HEK293 (cell line): ENCODE measurements around the gene STAC.

Source experiments
- CTCF ChIA-PET: fragments of 350-600 bp; formaldehyde crosslinking; extraction: SDS; loops from one replicate; lab custom pipeline; 2021; ENCODE audit warnings: antibody characterized with exemption; lab: Yijun Ruan, JAX
- POLR2A ChIA-PET: fragments of 300-600 bp; formaldehyde crosslinking; extraction: SDS; loops from one replicate; lab custom pipeline; 2020; ENCODE audit warnings: antibody characterized with exemption, inconsistent platforms; lab: Yijun Ruan, JAX
- H3K27ac ChIP-seq: fragments of 200-500 bp; sonication (Bioruptor generic); 2 replicates; pipeline ENCODE4 v1.5.1; 2014; ENCODE audit warnings: low read depth, low read length, control low read depth, inconsistent platforms; ENCODE audit errors: extremely low read depth
- H3K36me3 ChIP-seq, 2 experiments: fragments of 200-500 bp in 1 of 2; sonication (Bioruptor generic) in 1 of 2; 1 replicate in 1 of 2; 2 replicates in 1 of 2; pipeline ENCODE4 v1.5.1; 2014 to 2017; ENCODE audit warnings: inconsistent platforms in 2 of 2, low read length in 2 of 2; ENCODE audit not compliant: control insufficient read depth in 2 of 2, insufficient read depth in 1 of 2
- H3K4me1 ChIP-seq: fragments of 200-500 bp; sonication (Bioruptor generic); 2 replicates; pipeline ENCODE4 v1.5.1; 2014; ENCODE audit warnings: mild to moderate bottlenecking, low read length, inconsistent platforms; ENCODE audit not compliant: control insufficient read depth, insufficient read depth
- H3K4me3 ChIP-seq: 2 replicates; pipeline ENCODE4 v1.5.1; 2011; ENCODE audit warnings: low read depth, mild to moderate bottlenecking, control low read depth, low read length, moderate library complexity
- H3K9me3 ChIP-seq: fragments of 200-500 bp; sonication (Bioruptor generic); 2 replicates; pipeline ENCODE4 v1.5.1; 2014; ENCODE audit warnings: low read depth, low read length, inconsistent platforms; ENCODE audit not compliant: control insufficient read depth, insufficient read depth
- BCL11A ChIP-seq: fragments of 450-650 bp; formaldehyde crosslinking; IDR thresholded peaks from 2 replicates; pipeline ENCODE4 v1.5.1; 2016; ENCODE audit warnings: low read depth, missing biosample characterization, missing genetic modification characterization
- MYNN ChIP-seq: fragments of 450-650 bp; formaldehyde crosslinking; IDR thresholded peaks from 2 replicates; pipeline ENCODE4 v1.5.1; 2016; ENCODE audit warnings: missing biosample characterization, missing genetic modification characterization, borderline replicate concordance
- OVOL3 ChIP-seq: fragments of 450-650 bp; formaldehyde crosslinking; IDR thresholded peaks from 2 replicates; pipeline ENCODE4 v1.5.1; 2016; ENCODE audit warnings: missing biosample characterization, missing genetic modification characterization
- SP2 ChIP-seq: fragments of 450-650 bp; formaldehyde crosslinking; IDR thresholded peaks from 2 replicates; pipeline ENCODE4 v1.5.1; 2016; ENCODE audit warnings: missing biosample characterization, missing genetic modification characterization
- ZFHX2 ChIP-seq: fragments of 450-650 bp; formaldehyde crosslinking; conservative IDR thresholded peaks from 2 replicates; pipeline ENCODE4 v1.5.1; 2016; ENCODE audit warnings: missing biosample characterization, missing genetic modification characterization
- ZFP41 ChIP-seq: fragments of 450-650 bp; formaldehyde crosslinking; IDR thresholded peaks from 2 replicates; pipeline ENCODE4 v1.5.1; 2016; ENCODE audit warnings: missing biosample characterization, missing genetic modification characterization, borderline replicate concordance
- ZNF112 ChIP-seq: fragments of 450-650 bp; formaldehyde crosslinking; IDR thresholded peaks from 2 replicates; pipeline ENCODE4 v1.5.0; 2017; ENCODE audit warnings: missing biosample characterization, missing genetic modification characterization
- ZNF157 ChIP-seq: fragments of 450-650 bp; formaldehyde crosslinking; IDR thresholded peaks from 2 replicates; pipeline ENCODE4 v1.5.1; 2016; ENCODE audit warnings: missing biosample characterization, missing genetic modification characterization
- ZNF221 ChIP-seq: fragments of 450-650 bp; formaldehyde crosslinking; IDR thresholded peaks from 2 replicates; pipeline ENCODE4 v1.5.1; 2017; ENCODE audit warnings: missing biosample characterization, missing genetic modification characterization, borderline replicate concordance
- ZNF324 ChIP-seq: fragments of 450-650 bp; formaldehyde crosslinking; IDR thresholded peaks from 2 replicates; pipeline ENCODE4 v1.5.1; 2016; ENCODE audit warnings: missing biosample characterization, missing genetic modification characterization
- ZNF341 ChIP-seq: fragments of 450-650 bp; formaldehyde crosslinking; IDR thresholded peaks from 2 replicates; pipeline ENCODE4; 2016; ENCODE audit warnings: low read depth, missing biosample characterization, missing genetic modification characterization
- ZNF350 ChIP-seq: fragments of 450-650 bp; formaldehyde crosslinking; IDR thresholded peaks from 2 replicates; pipeline ENCODE4 v1.5.0; 2017; ENCODE audit warnings: missing biosample characterization, mild to moderate bottlenecking, missing genetic modification characterization
- ZNF354C ChIP-seq: fragments of 450-650 bp; formaldehyde crosslinking; IDR thresholded peaks from 2 replicates; pipeline ENCODE4 v1.5.1; 2016; ENCODE audit warnings: missing biosample characterization, missing genetic modification characterization, low read depth, borderline replicate concordance
- ZNF416 ChIP-seq: fragments of 450-650 bp; formaldehyde crosslinking; IDR thresholded peaks from 2 replicates; pipeline ENCODE4 v1.5.1; 2016; ENCODE audit warnings: missing biosample characterization, missing genetic modification characterization
- ZNF521 ChIP-seq: fragments of 450-650 bp; formaldehyde crosslinking; IDR thresholded peaks from 2 replicates; pipeline ENCODE4 v1.5.1; 2017; ENCODE audit warnings: missing biosample characterization, mild to moderate bottlenecking, missing genetic modification characterization
- ZNF585B ChIP-seq: fragments of 450-650 bp; formaldehyde crosslinking; IDR thresholded peaks from 2 replicates; pipeline ENCODE4 v1.5.1; 2016; ENCODE audit warnings: missing biosample characterization, missing genetic modification characterization
- ZNF596 ChIP-seq: fragments of 450-650 bp; IDR thresholded peaks from 2 replicates; pipeline ENCODE4 v1.5.0; 2018; ENCODE audit warnings: missing biosample characterization, mild to moderate bottlenecking, missing genetic modification characterization, moderate library complexity
- ZNF624 ChIP-seq: fragments of 450-650 bp; formaldehyde crosslinking; IDR thresholded peaks from 2 replicates; pipeline ENCODE4 v1.5.1; 2017; ENCODE audit warnings: missing biosample characterization, missing genetic modification characterization
- ZNF707 ChIP-seq: fragments of 450-650 bp; formaldehyde crosslinking; IDR thresholded peaks from 2 replicates; pipeline ENCODE4 v1.5.1; 2016; ENCODE audit warnings: missing biosample characterization, missing genetic modification characterization
- ZNF792 ChIP-seq: fragments of 450-650 bp; formaldehyde crosslinking; IDR thresholded peaks from 2 replicates; pipeline ENCODE4 v1.5.1; 2016; ENCODE audit warnings: missing biosample characterization, missing genetic modification characterization
- ZNF830 ChIP-seq: fragments of 450-650 bp; IDR thresholded peaks from 2 replicates; pipeline ENCODE4 v1.5.0; 2018; ENCODE audit warnings: missing biosample characterization, missing genetic modification characterization, low read depth, mild to moderate bottlenecking, moderate library complexity
- TF ChIP-seq, protein P1 (sequence below): fragments of 450-650 bp; IDR thresholded peaks from 2 replicates; pipeline ENCODE4 v1.5.1; 2018; ENCODE audit warnings: missing biosample characterization, missing genetic modification characterization
- TF ChIP-seq, protein P2 (sequence below): fragments of 450-650 bp; formaldehyde crosslinking; IDR thresholded peaks from 2 replicates; pipeline ENCODE4 v1.5.1; 2017; ENCODE audit warnings: missing biosample characterization, missing genetic modification characterization
- TF ChIP-seq, protein P3 (sequence below): fragments of 450-650 bp; formaldehyde crosslinking; optimal IDR thresholded peaks from 2 replicates; pipeline ENCODE3; 2016; ENCODE audit warnings: missing biosample characterization, mild to moderate bottlenecking, missing genetic modification characterization
- TF ChIP-seq, protein P4 (sequence below): IDR thresholded peaks from 2 replicates; pipeline ENCODE4 v1.6.1; 2011; ENCODE audit warnings: mild to moderate bottlenecking, low read depth, low read length, borderline replicate concordance

STAC gene

DNA sequence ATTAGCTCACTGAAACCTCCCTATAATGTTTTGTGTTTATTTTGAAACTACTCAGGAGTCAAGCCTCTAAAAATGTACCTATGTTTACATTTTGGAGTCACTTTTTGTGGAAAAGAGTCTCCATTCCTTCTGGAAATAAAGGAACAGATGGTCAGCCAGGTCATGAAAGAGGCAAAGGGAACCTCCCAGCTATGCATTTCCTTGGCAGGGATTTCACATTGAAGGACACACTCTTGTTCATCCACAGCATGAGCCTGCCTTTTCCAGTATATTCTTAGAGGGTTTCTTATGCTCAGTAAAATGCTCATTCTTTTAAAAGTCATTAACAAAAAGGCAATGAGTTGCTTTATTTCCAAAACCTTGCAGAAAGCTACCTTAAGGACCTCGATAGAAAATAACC, 20.8 kb downstream of the STAC start:
- no peaks in the 10 kb centered on the region for H3K36me3 ChIP-seq
- ChIA-PET CTCF (no interaction called here), POLR2A (no interaction called here)
- no peaks in the 10 kb centered on the region for H3K4me1 ChIP-seq
- TF ChIP-seq ZFHX2 (tag by site-specific recombination) (no peak), MYNN (no peak), ZNF341 (tag by site-specific recombination) (no peak), ZNF221 (no peak), ZNF521 (tag by site-specific recombination) (no peak), ZNF354C (tag by site-specific recombination) (no peak), ZNF830 (tag by site-specific recombination) (no peak)
- TF ChIP-seq, protein P1, sequence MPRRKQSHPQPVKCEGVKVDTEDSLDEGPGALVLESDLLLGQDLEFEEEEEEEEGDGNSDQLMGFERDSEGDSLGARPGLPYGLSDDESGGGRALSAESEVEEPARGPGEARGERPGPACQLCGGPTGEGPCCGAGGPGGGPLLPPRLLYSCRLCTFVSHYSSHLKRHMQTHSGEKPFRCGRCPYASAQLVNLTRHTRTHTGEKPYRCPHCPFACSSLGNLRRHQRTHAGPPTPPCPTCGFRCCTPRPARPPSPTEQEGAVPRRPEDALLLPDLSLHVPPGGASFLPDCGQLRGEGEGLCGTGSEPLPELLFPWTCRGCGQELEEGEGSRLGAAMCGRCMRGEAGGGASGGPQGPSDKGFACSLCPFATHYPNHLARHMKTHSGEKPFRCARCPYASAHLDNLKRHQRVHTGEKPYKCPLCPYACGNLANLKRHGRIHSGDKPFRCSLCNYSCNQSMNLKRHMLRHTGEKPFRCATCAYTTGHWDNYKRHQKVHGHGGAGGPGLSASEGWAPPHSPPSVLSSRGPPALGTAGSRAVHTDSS (tag by site-specific recombination): no peak
- TF ChIP-seq, protein P2, sequence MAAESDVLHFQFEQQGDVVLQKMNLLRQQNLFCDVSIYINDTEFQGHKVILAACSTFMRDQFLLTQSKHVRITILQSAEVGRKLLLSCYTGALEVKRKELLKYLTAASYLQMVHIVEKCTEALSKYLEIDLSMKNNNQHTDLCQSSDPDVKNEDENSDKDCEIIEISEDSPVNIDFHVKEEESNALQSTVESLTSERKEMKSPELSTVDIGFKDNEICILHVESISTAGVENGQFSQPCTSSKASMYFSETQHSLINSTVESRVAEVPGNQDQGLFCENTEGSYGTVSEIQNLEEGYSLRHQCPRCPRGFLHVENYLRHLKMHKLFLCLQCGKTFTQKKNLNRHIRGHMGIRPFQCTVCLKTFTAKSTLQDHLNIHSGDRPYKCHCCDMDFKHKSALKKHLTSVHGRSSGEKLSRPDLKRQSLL: no peak
- TF ChIP-seq, all 188 proteins: peak for 0
- H3K4me3 ChIP-seq: no peak overlapping the region
- no peak overlapping the region for H3K27ac ChIP-seq
- no peaks in the 10 kb centered on the region for H3K9me3 ChIP-seq

DNA sequence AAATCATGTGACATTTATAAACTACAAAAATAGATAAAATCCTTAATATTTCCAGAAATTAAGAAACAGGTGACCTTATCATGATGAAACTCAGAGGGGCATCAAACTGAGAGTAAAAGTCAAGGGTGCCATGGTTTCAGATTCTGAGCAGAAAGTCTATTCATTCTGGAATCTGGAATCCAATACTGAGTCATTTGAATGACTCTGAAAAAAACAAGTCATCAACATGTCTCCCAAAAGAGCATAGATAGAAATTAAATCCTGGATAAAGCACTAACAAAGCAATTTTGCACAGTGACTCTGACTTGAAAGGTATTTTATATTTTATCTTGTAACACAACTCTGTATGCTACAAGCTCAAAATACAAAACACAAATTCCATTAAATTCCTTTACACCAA, 23.4 kb downstream of the STAC start:
- no peak overlapping the region for H3K4me3 ChIP-seq
- H3K9me3 ChIP-seq: no peaks in the 10 kb centered on the region
- no peak overlapping the region for H3K27ac ChIP-seq
- CTCF ChIA-PET: no interaction called here
- no peaks in the 10 kb centered on the region for H3K4me1 ChIP-seq
- H3K36me3 ChIP-seq: no peaks in the 10 kb centered on the region
- TF ChIP-seq ZNF350 (tag by site-specific recombination): no peak
- TF ChIP-seq, protein P3, sequence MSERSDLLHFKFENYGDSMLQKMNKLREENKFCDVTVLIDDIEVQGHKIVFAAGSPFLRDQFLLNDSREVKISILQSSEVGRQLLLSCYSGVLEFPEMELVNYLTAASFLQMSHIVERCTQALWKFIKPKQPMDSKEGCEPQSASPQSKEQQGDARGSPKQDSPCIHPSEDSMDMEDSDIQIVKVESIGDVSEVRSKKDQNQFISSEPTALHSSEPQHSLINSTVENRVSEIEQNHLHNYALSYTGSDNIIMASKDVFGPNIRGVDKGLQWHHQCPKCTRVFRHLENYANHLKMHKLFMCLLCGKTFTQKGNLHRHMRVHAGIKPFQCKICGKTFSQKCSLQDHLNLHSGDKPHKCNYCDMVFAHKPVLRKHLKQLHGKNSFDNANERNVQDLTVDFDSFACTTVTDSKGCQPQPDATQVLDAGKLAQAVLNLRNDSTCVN (tag by site-specific recombination): no peak
- no peak for TF ChIP-seq ZNF596 (tag by site-specific recombination)
- TF ChIP-seq OVOL3 (tag by site-specific recombination): no peak
- no peak for TF ChIP-seq ZFP41 (tag by site-specific recombination)
- POLR2A ChIA-PET: no interaction called here

DNA sequence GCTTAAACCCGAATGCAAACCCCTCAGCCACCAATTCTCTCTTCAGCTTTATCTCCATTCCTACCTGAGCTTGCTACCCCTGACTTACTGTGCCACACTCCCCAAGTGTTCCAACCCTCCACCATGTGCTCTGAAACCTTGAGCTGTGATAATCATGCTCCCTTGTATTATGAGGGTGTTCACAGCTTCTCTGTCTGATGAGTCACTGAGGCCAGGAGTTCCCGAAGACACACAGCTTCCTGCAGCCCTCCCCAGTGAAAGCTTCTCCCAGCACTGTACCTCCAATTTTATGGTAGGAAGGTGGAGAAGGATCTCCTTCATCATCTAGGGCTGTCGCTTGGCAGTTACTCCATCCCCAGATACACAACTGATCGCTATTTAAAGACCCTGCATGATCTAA, 24.9 kb downstream of the STAC start:
- no peaks in the 10 kb centered on the region for H3K9me3 ChIP-seq
- H3K4me3 ChIP-seq: no peak overlapping the region
- H3K36me3 ChIP-seq: no peaks in the 10 kb centered on the region
- H3K27ac ChIP-seq: no peak overlapping the region
- CTCF ChIA-PET: no interaction called here
- TF ChIP-seq ZNF112 (tag by site-specific recombination): no peak
- POLR2A ChIA-PET: no interaction called here
- H3K4me1 ChIP-seq: no peaks in the 10 kb centered on the region

DNA sequence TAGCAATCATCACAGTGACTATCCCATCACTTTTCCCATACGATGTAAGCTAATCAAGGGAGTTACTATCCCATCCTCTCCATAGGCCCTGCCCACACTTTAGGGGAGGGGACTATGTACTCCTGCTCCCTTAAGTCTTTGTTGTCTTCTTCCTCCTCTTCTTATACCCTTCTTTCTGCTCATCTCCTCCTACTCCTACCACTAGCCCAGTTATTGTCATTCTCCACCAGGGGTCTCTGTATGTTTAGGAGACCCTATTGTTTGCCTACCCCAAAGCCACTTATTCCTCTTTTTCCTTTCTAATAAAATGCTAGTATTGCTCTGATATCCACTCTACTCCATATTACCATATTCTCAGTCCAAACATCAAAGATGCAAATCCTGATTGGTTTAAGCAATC, 27.8 kb downstream of the STAC start:
- POLR2A ChIA-PET: no interaction called here
- CTCF ChIA-PET: interaction anchor here (0.6 to 1.0 kb wide), 3 partner anchors 206 to 286 kb away, joined by 3 read pairs; no protein-coding TSS in a partner anchor
- Histone ChIP-seq H3K27ac (no peak overlapping the region), H3K36me3 (no peaks in the 10 kb centered on the region), H3K9me3 (no peaks in the 10 kb centered on the region), H3K4me3 (no peak overlapping the region), H3K4me1 (no peaks in the 10 kb centered on the region)
- TF ChIP-seq, protein P4, sequence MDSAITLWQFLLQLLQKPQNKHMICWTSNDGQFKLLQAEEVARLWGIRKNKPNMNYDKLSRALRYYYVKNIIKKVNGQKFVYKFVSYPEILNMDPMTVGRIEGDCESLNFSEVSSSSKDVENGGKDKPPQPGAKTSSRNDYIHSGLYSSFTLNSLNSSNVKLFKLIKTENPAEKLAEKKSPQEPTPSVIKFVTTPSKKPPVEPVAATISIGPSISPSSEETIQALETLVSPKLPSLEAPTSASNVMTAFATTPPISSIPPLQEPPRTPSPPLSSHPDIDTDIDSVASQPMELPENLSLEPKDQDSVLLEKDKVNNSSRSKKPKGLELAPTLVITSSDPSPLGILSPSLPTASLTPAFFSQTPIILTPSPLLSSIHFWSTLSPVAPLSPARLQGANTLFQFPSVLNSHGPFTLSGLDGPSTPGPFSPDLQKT: no peak
- TF ChIP-seq ZNF792 (tag by site-specific recombination) (no peak), ZNF324 (tag by site-specific recombination) (no peak), ZNF624 (tag by site-specific recombination) (no peak), BCL11A (no peak), ZNF521 (tag by site-specific recombination) (no peak), ZNF416 (tag by site-specific recombination) (no peak), ZNF707 (tag by site-specific recombination) (no peak), ZNF157 (no peak), SP2 (no peak), ZNF585B (no peak)
